Activated CD8-positive, alpha-beta memory T cell treated with anti-CD3 and anti-CD28 coated beads for 4 hours (primary cell): ENCODE measurements around the gene CDK19.

ENCODE experiments used
- DNase-seq, 2 donors: peaks; one replicate each; pipeline ENCODE4 v3.0.0-alpha.2; 2020; ENCODE audit warnings: low read depth in 2 of 2

The CDK19 gene

GRCh38 chr6:110575925-110576463 is 239.3 kb downstream of the CDK19 start:
- no peak for DNase-seq

GRCh38 chr6:110574817-110575216 is 240.5 kb downstream of the CDK19 start:
- no peak for DNase-seq

- DNase-seq, result no peak
These were observed 241.7 kb downstream of the CDK19 start for GRCh38 chr6:110573537-110573936.

- DNase-seq, result no peak
These were observed 242.1 kb downstream of the CDK19 start for GRCh38 chr6:110573136-110573535.

- DNase-seq, result no peak
These were observed 247.1 kb downstream of the CDK19 start for GRCh38 chr6:110567957-110568696.

- no peak for DNase-seq
These were observed 248.7 kb downstream of the CDK19 start for GRCh38 chr6:110566346-110567125.

- DNase-seq, result no peak
These were observed 250.4 kb downstream of the CDK19 start for GRCh38 chr6:110564703-110565421.

- no peak for DNase-seq
These were observed 251.6 kb downstream of the CDK19 start for GRCh38 chr6:110563711-110564110.

- DNase-seq, result no peak
These were observed 252.9 kb downstream of the CDK19 start for GRCh38 chr6:110562316-110562915.

GRCh38 chr6:110561696-110562095 is 253.6 kb downstream of the CDK19 start:
- DNase-seq, result no peak

- no peak for DNase-seq
These were observed 254.3 kb downstream of the CDK19 start for GRCh38 chr6:110561008-110561396.

GRCh38 chr6:110560239-110561007 is 254.8 kb downstream of the CDK19 start:
- no peak for DNase-seq
